IMR-90 (cell line): ENCODE measurements around the gene CNTRL. TPM values are rescaled to one million over a fixed set of nuclear protein-coding genes. Genes with fewer than 3 reads are reported as not detected.
A peak's percentile ranks its signal among the peaks of the same experiment; 100 is the strongest.

ENCODE experiments used
- ATAC-seq: fragments of 200-7000 bp; cut with Tn5 transposase; 2 replicates; pipeline ENCODE4 v1.9.1; 2020; ENCODE audit warnings: low read depth, mild to moderate bottlenecking, moderate library complexity
- BruUV-seq: library from RNA; stranded (reverse); fragments of 400-500 nt; replicated peaks from 2 replicates; lab custom pipeline; 2021; lab: Mats Ljungman, UMichigan
- CTCF ChIA-PET: fragments of 300-600 bp; formaldehyde crosslinking; extraction: SDS; loops from one replicate; lab custom pipeline; 2021; ENCODE audit warnings: antibody characterized with exemption; lab: Yijun Ruan, JAX
- POLR2A ChIA-PET: fragments of 300-600 bp; sonication (Branson Sonifier 250); formaldehyde crosslinking; loops from one replicate; lab custom pipeline; 2022; ENCODE audit warnings: antibody characterized with exemption; ENCODE audit not compliant: unreplicated experiment; lab: Charles Lee
- DNase-seq: peaks from one replicate; pipeline ENCODE4 v3.0.0; 2013
- H2AFZ ChIP-seq: replicated peaks from 2 replicates; pipeline ENCODE3; 2013; ENCODE audit warnings: low read length, mild to moderate bottlenecking; ENCODE audit not compliant: poor library complexity
- H2AK5ac ChIP-seq: 2 replicates; pipeline ENCODE4 v1.6.1; 2013; ENCODE audit warnings: low read depth, low read length, inconsistent platforms
- H2AK9ac ChIP-seq: replicated peaks from 2 replicates; pipeline ENCODE3; 2013; ENCODE audit warnings: mild to moderate bottlenecking, low read depth, low read length, moderate library complexity; ENCODE audit not compliant: poor library complexity
- H2BK120ac ChIP-seq: 2 replicates; pipeline ENCODE4 v1.6.1; 2013; ENCODE audit warnings: low read depth, low read length, inconsistent platforms
- H2BK15ac ChIP-seq: 3 replicates; pipeline ENCODE4 v1.6.1; 2013; ENCODE audit warnings: low read depth, low read length, inconsistent platforms
- H2BK20ac ChIP-seq: 2 replicates; pipeline ENCODE4 v1.6.1; 2013; ENCODE audit warnings: low read depth, mild to moderate bottlenecking, inconsistent platforms, low read length, moderate library complexity
- H2BK5ac ChIP-seq: 2 replicates; pipeline ENCODE4 v1.6.1; 2013; ENCODE audit warnings: mild to moderate bottlenecking, low read depth, low read length, inconsistent platforms; ENCODE audit not compliant: poor library complexity, severe bottlenecking
- H3K14ac ChIP-seq: replicated peaks from 2 replicates; pipeline ENCODE4 v1.6.1; 2013; ENCODE audit warnings: low read depth, low read length, inconsistent platforms
- H3K18ac ChIP-seq: 2 replicates; pipeline ENCODE4 v1.6.1; 2013; ENCODE audit warnings: low read depth, low read length, control low read depth
- H3K23ac ChIP-seq: 2 replicates; pipeline ENCODE4 v1.6.1; 2013; ENCODE audit warnings: low read depth, low read length, inconsistent platforms
- H3K27ac ChIP-seq: 2 replicates; pipeline ENCODE4 v1.5.1; 2013; ENCODE audit warnings: mild to moderate bottlenecking, control low read depth, low read length; ENCODE audit not compliant: insufficient read depth
- H3K27me3 ChIP-seq: 2 replicates; pipeline ENCODE4 v1.6.1; 2013; ENCODE audit warnings: low read length; ENCODE audit not compliant: control insufficient read depth, insufficient read depth
- H3K36me3 ChIP-seq: 2 replicates; pipeline ENCODE4 v1.6.1; 2013; ENCODE audit warnings: low read length, mixed read lengths; ENCODE audit not compliant: control insufficient read depth, insufficient read depth
- H3K4ac ChIP-seq: 2 replicates; pipeline ENCODE4 v1.6.1; 2013; ENCODE audit warnings: low read depth, low read length, inconsistent platforms
- H3K4me1 ChIP-seq: 2 replicates; pipeline ENCODE4 v1.6.1; 2013; ENCODE audit warnings: low read length, mixed read lengths; ENCODE audit not compliant: control insufficient read depth, insufficient read depth
- H3K4me2 ChIP-seq: 2 replicates; pipeline ENCODE4 v1.6.1; 2013; ENCODE audit warnings: low read depth, mild to moderate bottlenecking, control low read depth, low read length, moderate library complexity
- H3K4me3 ChIP-seq: 2 replicates; pipeline ENCODE4 v1.5.1; 2013; ENCODE audit warnings: low read depth, mild to moderate bottlenecking, control low read depth, low read length, moderate library complexity; ENCODE audit not compliant: insufficient read depth
- H3K56ac ChIP-seq: 2 replicates; pipeline ENCODE4 v1.6.1; 2013; ENCODE audit warnings: low read length, inconsistent platforms; ENCODE audit not compliant: insufficient read depth; ENCODE audit errors: extremely low read depth
- H3K79me1 ChIP-seq, 2 experiments: 2 replicates each; pipeline ENCODE4 v1.6.1; 2013; ENCODE audit warnings: low read length in 2 of 2, inconsistent platforms in 1 of 2, low read depth in 1 of 2
- H3K9ac ChIP-seq: 2 replicates; pipeline ENCODE4 v1.6.1; 2013; ENCODE audit warnings: low read depth, low read length, control low read depth
- H3K9me1 ChIP-seq: 2 replicates; pipeline ENCODE4 v1.6.1; 2013; ENCODE audit warnings: low read length, inconsistent platforms; ENCODE audit not compliant: insufficient read depth
- H3K9me3 ChIP-seq: 2 replicates; pipeline ENCODE4 v1.6.1; 2013; ENCODE audit warnings: low read length; ENCODE audit not compliant: control insufficient read depth, insufficient read depth
- H4K20me1 ChIP-seq: 2 replicates; pipeline ENCODE4 v1.6.1; 2013; ENCODE audit warnings: low read length, inconsistent platforms; ENCODE audit not compliant: insufficient read depth
- H4K5ac ChIP-seq: 2 replicates; pipeline ENCODE4 v1.6.1; 2013; ENCODE audit warnings: mild to moderate bottlenecking, low read depth, low read length, control low read depth
- H4K8ac ChIP-seq, 2 experiments: 2 replicates each; pipeline ENCODE4 v1.6.1; 2013; ENCODE audit warnings: low read depth in 2 of 2, low read length in 2 of 2, control low read depth in 1 of 2, inconsistent platforms in 1 of 2
- H4K91ac ChIP-seq: 2 replicates; pipeline ENCODE4 v1.6.1; 2013; ENCODE audit warnings: low read depth, low read length, inconsistent platforms; ENCODE audit not compliant: insufficient read depth
- BHLHE40 ChIP-seq: fragments of 150-350 bp; IDR thresholded peaks from 2 replicates; pipeline ENCODE4 v1.6.1; 2016; ENCODE audit warnings: mild to moderate bottlenecking, low read depth, low read length
- CEBPB ChIP-seq: IDR thresholded peaks from 2 replicates; pipeline ENCODE4 v1.6.1; 2012; ENCODE audit warnings: low read depth, low read length, improper control_type of control experiment
- CHD1 ChIP-seq: IDR thresholded peaks from 2 replicates; pipeline ENCODE4 v1.6.1; 2012; ENCODE audit warnings: low read depth, low read length, improper control_type of control experiment
- FOS ChIP-seq: fragments of 150-350 bp; IDR thresholded peaks from 2 replicates; pipeline ENCODE4 v1.6.1; 2016; ENCODE audit warnings: low read depth, low read length
- MAFK ChIP-seq: IDR thresholded peaks from 2 replicates; pipeline ENCODE4 v1.6.1; 2012; ENCODE audit warnings: low read depth, low read length, improper control_type of control experiment
- MXI1 ChIP-seq: IDR thresholded peaks from 2 replicates; pipeline ENCODE4 v1.6.1; 2012; ENCODE audit warnings: low read depth, mild to moderate bottlenecking, low read length, moderate library complexity, borderline replicate concordance
- NFE2L2 ChIP-seq: fragments of 150-350 bp; IDR thresholded peaks from 2 replicates; pipeline ENCODE4 v1.6.1; 2016; ENCODE audit warnings: low read depth, mild to moderate bottlenecking, low read length
- POLR2A ChIP-seq: IDR thresholded peaks from 2 replicates; pipeline ENCODE4 v1.6.1; 2012; ENCODE audit warnings: mild to moderate bottlenecking, low read depth, low read length
- RAD21 ChIP-seq: IDR thresholded peaks from 2 replicates; pipeline ENCODE4 v1.6.1; 2012; ENCODE audit warnings: low read length, improper control_type of control experiment
- RCOR1 ChIP-seq: IDR thresholded peaks from 2 replicates; pipeline ENCODE4 v1.6.1; 2012; ENCODE audit warnings: mild to moderate bottlenecking, low read length, improper control_type of control experiment; ENCODE audit not compliant: insufficient replicate concordance
- RFX5 ChIP-seq: IDR thresholded peaks from 2 replicates; pipeline ENCODE4 v1.8.0; 2012; ENCODE audit warnings: low read depth, mild to moderate bottlenecking, low read length, moderate library complexity
- SMC3 ChIP-seq: fragments of 150-350 bp; IDR thresholded peaks from 2 replicates; pipeline ENCODE4 v1.6.1; 2016; ENCODE audit warnings: low read depth, mild to moderate bottlenecking, antibody characterized with exemption, low read length, moderate library complexity
- WGBS, 2 experiments: methylation state at CpG; one replicate each; pipeline versions ENCODE4 v1.1.5 to v1.1.7; 2013; ENCODE audit warnings: missing lambda C conversion rate in 2 of 2; ENCODE audit not compliant: insufficient read length in 1 of 2; ENCODE audit errors: extremely low coverage in 2 of 2; 5-methylcytosine and 5-hydroxymethylcytosine counted together
- dilution Hi-C: fragments of 300-500 bp; cut with HindIII; formaldehyde crosslinking; loops from one replicate; pipeline ENCODE4 v1.14.3; 2018; ENCODE audit warnings: low sequenced_read_pairs; ENCODE audit not compliant: unreplicated experiment
- in situ Hi-C: fragments of 300-500 bp; cut with MboI; formaldehyde crosslinking; loops from 3 replicates; pipeline ENCODE4 v1.14.3; 2019; ENCODE audit warnings: low sequenced_read_pairs, inconsistent platforms, mixed read lengths
- intact Hi-C: fragments of 100-400 bp; cut with micrococcal nuclease; formaldehyde crosslinking; loops from 2 replicates; pipeline ENCODE4 v1.10.0; 2022
- polyA plus RNA-seq, 3 experiments: library from polyadenylated mRNA; depleted of rRNA; stranded (reverse); fragments of >200 nt; gene quantifications; 2 replicates each; pipeline ENCODE4 v1.2.3, GENCODE V29; 2012; ENCODE audit warnings: low replicate concordance in 1 of 3
- total RNA-seq: library from RNA; depleted of rRNA; stranded (reverse); fragments of >200 nt; gene quantifications from 2 replicates; pipeline ENCODE4 v1.2.3, GENCODE V29; 2012
- TF ChIP-seq, protein P1 (sequence below): conservative IDR thresholded peaks from 2 replicates; pipeline ENCODE4 v1.5.1; 2012; ENCODE audit warnings: mild to moderate bottlenecking, low read depth, low read length, improper control_type of control experiment
- TF ChIP-seq, protein P2 (sequence below): fragments of 150-350 bp; IDR thresholded peaks from 2 replicates; pipeline ENCODE4 v1.6.1; 2016; ENCODE audit warnings: low read depth, mild to moderate bottlenecking, low read length, moderate library complexity, borderline replicate concordance
- TF ChIP-seq, protein P3 (sequence below): fragments of 150-350 bp; IDR thresholded peaks from 2 replicates; pipeline ENCODE4 v1.6.1; 2017; ENCODE audit warnings: mild to moderate bottlenecking, antibody characterized with exemption, low read length, low read depth

CNTRL gene
- total and polyA plus RNA-seq, 2 of the 4 experiments (the other 2 are of a cell fraction), result 4.5 to 7.3 TPM

DNA sequence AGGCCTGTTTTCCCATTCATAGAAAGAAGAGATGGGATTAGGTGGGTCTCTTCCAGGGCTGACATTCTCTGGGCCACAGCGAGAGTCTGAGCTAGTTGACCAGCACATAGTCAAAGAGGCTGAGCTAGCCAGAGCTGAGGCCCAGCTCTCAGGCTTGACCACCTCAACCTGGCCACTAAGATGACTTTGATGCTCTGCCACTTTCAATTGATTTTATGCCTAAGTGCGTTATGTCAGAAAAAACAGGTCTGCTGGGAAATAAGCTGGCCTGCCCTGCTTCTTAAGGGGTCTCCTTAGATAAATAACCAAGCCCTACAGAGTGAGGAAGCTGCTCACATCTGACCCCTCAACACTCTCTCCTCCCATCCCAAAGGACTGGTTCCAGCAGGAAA is 146.9 kb downstream of the CNTRL start:
- Histone ChIP-seq H4K91ac (no peak overlapping the region), H4K8ac (no peak overlapping the region), H3K9ac (no peak overlapping the region), H3K18ac (no peak overlapping the region), H3K9me1 (peaks cover 5% of the 10 kb centered on the region; the same call in 1 of the 2 replicates), H3K9me3 (no peaks in the 10 kb centered on the region), H3K27ac (no peak overlapping the region), H3K4ac (no peak overlapping the region), H3K4me3 (no peak overlapping the region), H2BK20ac (no peak overlapping the region), H2BK120ac (peak overlapping the region; percentile 12; the same call in 1 of the 2 replicates), H3K79me1 (peaks cover 0 to 3% of the 10 kb centered on the region in 2 experiments; a peak in 1 of 4 replicates), H3K36me3 (no peaks in the 10 kb centered on the region), H2BK15ac (no peak overlapping the region), H4K20me1 (no peaks in the 10 kb centered on the region), H3K56ac (no peak overlapping the region), H2AFZ (no peak overlapping the region), H3K27me3 (no peaks in the 10 kb centered on the region), H2BK5ac (no peak overlapping the region), H3K14ac (no peak overlapping the region), H2AK9ac (no peak overlapping the region), H4K5ac (no peak overlapping the region), H3K4me1 (0 out of 2 replicates have a peak, but pooled peaks cover 2% of the 10 kb centered on the region), H3K4me2 (no peak overlapping the region), H2AK5ac (peak overlapping the region; percentile 31; the same call in 1 of the 2 replicates), H3K23ac (peak overlapping the region; percentile 14; the same call in 1 of the 2 replicates)
- intact Hi-C loops, result loop anchor here (2.0 kb wide), 1 partner anchor 47 kb away; the partner anchor contains the start of gene GSN
- 92% methylated on average over 2 of the region's 2 CpGs; no CpG with 5 or more reads in 1 of the 2 experiments for WGBS, 2 experiments
- in situ Hi-C loops, result no loop called here
- no TSS peak for BruUV-seq
- POLR2A ChIA-PET, result no interaction called here
- dilution Hi-C loops, result no loop called here
- CTCF ChIA-PET, result no interaction called here
- TF ChIP-seq RFX5 (no peak), CEBPB (no peak), CHD1 (no peak), FOS (no peak), SMC3 (no peak), MXI1 (no peak), RCOR1 (no peak), BHLHE40 (no peak), POLR2A (no peak), RAD21 (no peak), NFE2L2 (no peak), MAFK (no peak)
- TF ChIP-seq, protein P1, sequence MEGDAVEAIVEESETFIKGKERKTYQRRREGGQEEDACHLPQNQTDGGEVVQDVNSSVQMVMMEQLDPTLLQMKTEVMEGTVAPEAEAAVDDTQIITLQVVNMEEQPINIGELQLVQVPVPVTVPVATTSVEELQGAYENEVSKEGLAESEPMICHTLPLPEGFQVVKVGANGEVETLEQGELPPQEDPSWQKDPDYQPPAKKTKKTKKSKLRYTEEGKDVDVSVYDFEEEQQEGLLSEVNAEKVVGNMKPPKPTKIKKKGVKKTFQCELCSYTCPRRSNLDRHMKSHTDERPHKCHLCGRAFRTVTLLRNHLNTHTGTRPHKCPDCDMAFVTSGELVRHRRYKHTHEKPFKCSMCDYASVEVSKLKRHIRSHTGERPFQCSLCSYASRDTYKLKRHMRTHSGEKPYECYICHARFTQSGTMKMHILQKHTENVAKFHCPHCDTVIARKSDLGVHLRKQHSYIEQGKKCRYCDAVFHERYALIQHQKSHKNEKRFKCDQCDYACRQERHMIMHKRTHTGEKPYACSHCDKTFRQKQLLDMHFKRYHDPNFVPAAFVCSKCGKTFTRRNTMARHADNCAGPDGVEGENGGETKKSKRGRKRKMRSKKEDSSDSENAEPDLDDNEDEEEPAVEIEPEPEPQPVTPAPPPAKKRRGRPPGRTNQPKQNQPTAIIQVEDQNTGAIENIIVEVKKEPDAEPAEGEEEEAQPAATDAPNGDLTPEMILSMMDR, result no peak
- TF ChIP-seq, protein P2, sequence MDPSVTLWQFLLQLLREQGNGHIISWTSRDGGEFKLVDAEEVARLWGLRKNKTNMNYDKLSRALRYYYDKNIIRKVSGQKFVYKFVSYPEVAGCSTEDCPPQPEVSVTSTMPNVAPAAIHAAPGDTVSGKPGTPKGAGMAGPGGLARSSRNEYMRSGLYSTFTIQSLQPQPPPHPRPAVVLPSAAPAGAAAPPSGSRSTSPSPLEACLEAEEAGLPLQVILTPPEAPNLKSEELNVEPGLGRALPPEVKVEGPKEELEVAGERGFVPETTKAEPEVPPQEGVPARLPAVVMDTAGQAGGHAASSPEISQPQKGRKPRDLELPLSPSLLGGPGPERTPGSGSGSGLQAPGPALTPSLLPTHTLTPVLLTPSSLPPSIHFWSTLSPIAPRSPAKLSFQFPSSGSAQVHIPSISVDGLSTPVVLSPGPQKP, result no peak
- TF ChIP-seq, protein P3, sequence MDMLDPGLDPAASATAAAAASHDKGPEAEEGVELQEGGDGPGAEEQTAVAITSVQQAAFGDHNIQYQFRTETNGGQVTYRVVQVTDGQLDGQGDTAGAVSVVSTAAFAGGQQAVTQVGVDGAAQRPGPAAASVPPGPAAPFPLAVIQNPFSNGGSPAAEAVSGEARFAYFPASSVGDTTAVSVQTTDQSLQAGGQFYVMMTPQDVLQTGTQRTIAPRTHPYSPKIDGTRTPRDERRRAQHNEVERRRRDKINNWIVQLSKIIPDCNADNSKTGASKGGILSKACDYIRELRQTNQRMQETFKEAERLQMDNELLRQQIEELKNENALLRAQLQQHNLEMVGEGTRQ, result no peak
- ATAC-seq (no peak), DNase-seq (no peak)
